Stimulated activated CD8-positive, alpha-beta memory T cell treated with anti-CD3 and anti-CD28 coated beads, Interleukin-7, amount 100 ng/mL, for 4 hours (primary cell): ENCODE measurements around the gene DHX40.
"Not testable (repeated sequence)": the region's sequence is repeated elsewhere in the genome, so short reads cannot be mapped to it uniquely, and the experiment has no call there.

ENCODE experiments used
- DNase-seq, 2 donors: peaks; one replicate each; pipeline ENCODE4 v3.0.0-alpha.2; 2020; ENCODE audit warnings: low read depth in 2 of 2

DHX40 gene

GRCh38 chr17:59565171-59565958 lies at the start of gene DHX40:
Gene DHX40, plus strand, starts transcription at chr17:59565610. Its CDS starts 62 bp downstream, at chr17:59565672.
- peak; percentile 93 to 94 for DNase-seq

DNA sequence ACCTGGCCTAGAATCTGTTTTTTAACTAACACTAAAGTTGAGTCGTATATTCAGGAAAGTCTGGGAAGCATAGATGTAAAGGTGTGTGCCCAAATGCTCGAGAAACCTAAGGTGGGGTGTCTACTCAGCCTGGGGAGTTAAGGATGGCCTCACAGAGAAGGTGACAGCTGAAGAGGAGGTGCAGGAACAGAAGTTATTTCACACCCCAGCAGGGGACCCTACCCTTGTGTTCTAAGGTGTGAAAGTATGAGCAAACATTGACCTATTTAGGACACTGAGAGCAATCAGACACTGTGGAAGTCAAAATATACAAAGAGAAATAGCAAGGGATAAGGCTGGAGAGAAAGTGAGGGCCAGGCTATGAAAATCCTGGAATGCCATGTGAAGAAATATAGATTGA lies 49.0 kb upstream of the DHX40 start:
- no peak for DNase-seq

GRCh38 chr17:59519132-59519531 lies 46.3 kb upstream of the DHX40 start:
- DNase-seq: no peak

- no peak for DNase-seq
Measured at GRCh38 chr17:59520251-59520650, 45.2 kb upstream of the DHX40 start.

GRCh38 chr17:59521465-59522126 lies 43.8 kb upstream of the DHX40 start:
- peak; percentile 12 to 17 for DNase-seq

DNA sequence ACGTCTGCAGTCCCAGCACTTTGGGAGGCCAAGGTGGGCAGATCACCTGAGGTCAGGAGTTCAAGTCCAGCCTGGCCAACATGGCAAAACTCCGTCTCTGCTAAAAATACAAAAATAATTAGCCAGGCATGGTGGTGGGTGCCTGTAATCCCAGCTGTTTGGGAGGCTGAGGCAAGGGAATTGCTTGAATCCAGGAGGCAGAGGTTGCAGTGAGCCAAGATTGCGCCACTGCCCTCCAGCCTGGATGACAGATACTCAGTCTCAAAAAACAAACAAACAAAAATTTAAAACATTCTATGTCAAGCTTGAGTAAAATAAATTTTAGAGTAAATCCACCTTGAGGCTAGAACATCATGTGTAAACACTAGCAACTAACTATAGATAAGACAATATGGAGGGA lies 40.5 kb upstream of the DHX40 start:
- not testable (repeated sequence) for DNase-seq

GRCh38 chr17:59525668-59526067 lies 39.7 kb upstream of the DHX40 start:
- DNase-seq: no peak

DNA sequence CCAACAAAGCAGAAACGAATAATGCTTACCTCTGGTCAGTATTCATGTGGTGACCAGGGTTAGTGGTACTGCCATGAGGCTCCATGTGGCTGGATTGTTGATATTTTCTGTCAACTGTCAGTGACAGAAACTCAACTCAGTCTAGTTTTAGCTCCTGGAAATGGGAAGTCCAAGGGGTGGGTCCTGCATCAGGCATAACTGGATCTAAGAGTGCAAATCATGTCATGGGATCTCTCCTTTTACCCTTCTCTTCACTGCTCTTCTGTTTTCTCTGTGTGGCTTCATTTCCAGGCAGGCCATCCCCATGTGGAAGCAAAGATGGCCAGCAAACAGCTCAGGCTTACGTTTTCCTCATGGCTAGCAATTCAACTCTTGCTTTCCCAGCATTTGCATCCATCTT lies 39.0 kb upstream of the DHX40 start:
- no peak for DNase-seq

GRCh38 chr17:59527325-59527917 lies 38.0 kb upstream of the DHX40 start:
- no peak for DNase-seq

GRCh38 chr17:59527931-59528330 lies 37.5 kb upstream of the DHX40 start:
- no peak for DNase-seq

- no peak for DNase-seq
Measured at GRCh38 chr17:59530531-59530930, 34.9 kb upstream of the DHX40 start.

GRCh38 chr17:59533694-59534093 lies 31.7 kb upstream of the DHX40 start:
- DNase-seq: no peak

GRCh38 chr17:59534583-59534982 lies 30.8 kb upstream of the DHX40 start:
- no peak for DNase-seq

- no peak for DNase-seq
Measured at GRCh38 chr17:59538195-59538909, 27.1 kb upstream of the DHX40 start.

DNA sequence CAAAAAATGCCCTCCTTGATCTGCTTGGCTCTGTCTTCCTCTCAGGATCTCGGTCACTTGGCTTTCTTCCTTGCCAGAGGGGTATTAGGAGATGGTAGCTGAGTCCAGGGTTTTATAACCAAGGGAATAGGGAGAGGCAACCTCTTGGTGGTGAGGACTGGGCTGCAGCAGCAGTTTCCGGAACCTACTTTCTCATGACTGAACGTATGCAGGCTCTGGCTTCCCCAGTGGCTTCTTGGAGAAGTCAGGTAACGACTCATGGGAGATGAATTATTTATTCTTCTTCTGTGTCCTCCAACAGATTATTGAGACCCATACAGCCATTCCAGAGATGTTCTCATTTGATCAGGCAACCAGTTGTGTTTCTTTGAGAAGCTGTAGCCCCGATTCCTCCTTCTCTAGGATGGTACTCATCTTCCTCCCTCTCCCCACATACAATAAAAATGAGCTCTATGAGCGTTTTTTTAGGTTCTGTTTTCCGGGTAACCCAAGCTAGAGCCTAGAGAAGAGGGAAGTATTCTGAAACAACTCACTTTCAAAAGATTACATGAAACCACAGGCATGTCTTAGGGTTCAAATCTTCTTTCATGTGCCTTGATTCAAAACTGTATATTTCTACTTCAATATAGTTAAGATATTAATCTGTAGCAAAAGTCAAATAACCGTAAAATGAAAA lies 22.3 kb upstream of the DHX40 start:
- DNase-seq: no peak

DNA sequence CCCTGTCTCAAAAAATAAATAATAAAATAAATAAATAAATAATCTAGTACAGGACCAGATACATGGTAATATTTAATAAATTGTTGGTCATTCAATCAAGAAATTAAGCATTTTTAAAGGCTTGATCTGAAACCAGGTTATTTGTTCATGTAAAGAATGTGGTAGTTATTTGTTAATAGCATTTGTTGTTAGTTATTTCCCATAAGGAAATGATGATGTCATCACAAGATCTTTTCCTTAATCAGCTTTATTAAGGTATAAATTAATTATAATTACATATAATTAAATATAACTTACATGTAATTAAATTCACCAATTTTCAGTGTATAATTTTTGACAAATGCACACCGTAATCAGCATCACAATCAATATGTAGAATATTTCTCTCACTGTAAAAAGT lies 19.5 kb upstream of the DHX40 start:
- no peak for DNase-seq

- no peak for DNase-seq
Measured at GRCh38 chr17:59547131-59547915, 18.1 kb upstream of the DHX40 start.

GRCh38 chr17:59548985-59549384 lies 16.4 kb upstream of the DHX40 start:
- DNase-seq: not testable (repeated sequence)

GRCh38 chr17:59550703-59551102 lies 14.7 kb upstream of the DHX40 start:
- DNase-seq: no peak

DNA sequence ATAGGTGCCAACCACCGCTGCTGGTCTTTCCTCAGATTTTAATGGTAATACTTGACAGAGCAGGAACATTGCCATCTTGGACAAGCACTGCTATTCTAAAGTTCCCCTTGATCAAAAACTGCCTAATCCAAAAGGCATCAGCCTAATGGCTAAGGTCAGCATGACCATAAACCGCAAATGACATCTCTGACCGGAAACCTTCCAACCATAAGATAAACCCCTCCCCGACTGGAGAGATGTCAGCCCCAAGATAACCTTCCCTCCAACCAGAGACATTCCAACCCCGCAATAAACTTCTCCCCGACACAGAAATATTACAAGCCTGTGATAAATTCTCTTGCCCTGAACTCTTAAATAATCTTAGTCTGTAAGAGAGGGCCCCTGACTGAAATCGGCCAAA lies 7.4 kb upstream of the DHX40 start:
- no peak for DNase-seq

- DNase-seq: no peak
Measured at GRCh38 chr17:59558953-59559352, 6.5 kb upstream of the DHX40 start.
